Adipocyte (in vitro differentiated cells): Measurements from ENCODE around the gene TEX13A.

Source experiments
- DNase-seq: peaks from one replicate; pipeline ENCODE4 v3.0.0-alpha.2; 2015; ENCODE audit warnings: low read depth
- H3K27me3 ChIP-seq: replicated peaks from 2 replicates; pipeline ENCODE4 v1.7.0; 2013; ENCODE audit warnings: mild to moderate bottlenecking, low read length, moderate library complexity; ENCODE audit not compliant: control insufficient read depth, insufficient read depth
- H3K36me3 ChIP-seq: 2 replicates; pipeline ENCODE4 v1.7.0; 2013; ENCODE audit warnings: low read length, mild to moderate bottlenecking, moderate library complexity; ENCODE audit not compliant: control insufficient read depth, insufficient read depth, severe bottlenecking
- H3K4me1 ChIP-seq: 2 replicates; pipeline ENCODE4 v1.7.0; 2013; ENCODE audit warnings: mild to moderate bottlenecking, low read length, moderate library complexity; ENCODE audit not compliant: control insufficient read depth, insufficient read depth
- H3K4me3 ChIP-seq: 2 replicates; pipeline ENCODE4 v1.7.0; 2013; ENCODE audit warnings: mild to moderate bottlenecking, low read length, moderate library complexity
- H3K9ac ChIP-seq: 2 replicates; pipeline ENCODE4 v1.7.0; 2013; ENCODE audit warnings: mild to moderate bottlenecking, low read length, moderate library complexity
- H3K9me3 ChIP-seq: 2 replicates; pipeline ENCODE4 v1.7.0; 2013; ENCODE audit warnings: mild to moderate bottlenecking, low read length, moderate library complexity; ENCODE audit not compliant: control insufficient read depth

Gene TEX13A

GRCh38 chrX:105228602-105229001, 8.1 kb upstream of the TEX13A start:
- H3K4me1 ChIP-seq = no peaks in the 10 kb centered on the region
- H3K9ac ChIP-seq = no peak overlapping the region
- no peaks in the 10 kb centered on the region for H3K9me3 ChIP-seq
- H3K27me3 ChIP-seq = peaks cover 13% of the 10 kb centered on the region
- H3K4me3 ChIP-seq = no peak overlapping the region
- no peaks in the 10 kb centered on the region for H3K36me3 ChIP-seq
- peak; percentile 25 for DNase-seq

DNA sequence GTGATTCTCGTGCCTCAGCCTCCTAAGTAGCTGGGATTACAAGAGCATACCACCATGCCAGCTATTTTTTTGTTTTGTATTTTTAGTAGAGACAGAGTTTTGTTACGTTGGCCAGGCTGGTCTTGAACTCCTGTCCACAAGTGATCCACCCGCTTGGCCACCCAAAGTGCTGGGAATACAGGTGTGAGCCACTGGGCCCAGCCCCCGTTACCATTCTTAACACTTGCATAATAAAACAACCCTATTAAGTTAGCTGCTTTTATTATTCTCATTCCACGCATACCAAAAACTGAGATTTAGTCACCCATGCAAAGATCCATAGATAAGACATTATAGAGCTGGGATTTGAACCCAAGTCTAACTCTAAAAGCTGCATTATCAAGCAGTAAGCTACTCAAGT, 6.0 kb upstream of the TEX13A start:
- H3K9me3 ChIP-seq = no peaks in the 10 kb centered on the region
- no peaks in the 10 kb centered on the region for H3K36me3 ChIP-seq
- no peak overlapping the region for H3K9ac ChIP-seq
- no peak for DNase-seq
- H3K4me1 ChIP-seq = no peaks in the 10 kb centered on the region
- no peak overlapping the region for H3K4me3 ChIP-seq
- H3K27me3 ChIP-seq = peaks cover 15% of the 10 kb centered on the region

- peaks cover 3% of the 10 kb centered on the region for H3K9me3 ChIP-seq
- peaks cover 15% of the 10 kb centered on the region for H3K27me3 ChIP-seq
- H3K9ac ChIP-seq = no peak overlapping the region
- H3K4me1 ChIP-seq = no peaks in the 10 kb centered on the region
- H3K36me3 ChIP-seq = no peaks in the 10 kb centered on the region
- DNase-seq = no peak
- H3K4me3 ChIP-seq = no peak overlapping the region
These were observed 880 bp upstream of the TEX13A start for GRCh38 chrX:105221374-105221773.

- Histone ChIP-seq H3K9me3 (peaks cover 3% of the 10 kb centered on the region), H3K36me3 (no peaks in the 10 kb centered on the region), H3K9ac (no peak overlapping the region), H3K27me3 (peaks cover 15% of the 10 kb centered on the region), H3K4me3 (no peak overlapping the region), H3K4me1 (no peaks in the 10 kb centered on the region)
- DNase-seq = no peak
These were observed 766 bp downstream of the TEX13A start for GRCh38 chrX:105219454-105220401.

- H3K36me3 ChIP-seq = no peaks in the 10 kb centered on the region
These were observed 9.4 kb downstream of the TEX13A start for GRCh38 chrX:105211066-105211575.

DNA sequence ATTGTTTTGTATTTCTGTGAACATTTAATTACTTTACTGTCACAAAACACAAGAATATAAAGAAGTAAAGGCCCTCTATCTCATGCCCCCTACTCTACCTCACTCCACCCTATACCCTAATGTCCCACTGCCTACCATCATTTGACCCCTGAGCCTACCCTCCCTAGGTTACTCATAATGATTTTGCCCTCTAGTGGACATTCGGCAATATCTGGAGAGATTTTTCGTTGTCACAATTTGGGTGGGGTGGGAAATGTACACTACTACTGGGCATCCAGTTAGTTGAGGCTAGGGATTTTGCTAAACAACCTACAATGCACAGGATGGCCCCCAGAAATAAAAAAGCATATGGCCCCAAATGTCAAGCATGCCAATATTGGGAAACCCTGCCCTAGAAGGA, 10.2 kb downstream of the TEX13A start:
- Histone ChIP-seq H3K9ac (no peak overlapping the region), H3K4me3 (no peak overlapping the region), H3K4me1 (no peaks in the 10 kb centered on the region), H3K27me3 (peaks cover 32% of the 10 kb centered on the region), H3K9me3 (peaks cover 4% of the 10 kb centered on the region), H3K36me3 (no peaks in the 10 kb centered on the region)
- no peak for DNase-seq

More at GRCh38 chrX:105211066-105211575, 9.4 kb downstream of the TEX13A start:
- H3K9me3 ChIP-seq = peaks cover 4% of the 10 kb centered on the region
- no peak overlapping the region for H3K4me3 ChIP-seq
- peaks cover 30% of the 10 kb centered on the region for H3K27me3 ChIP-seq
- no peaks in the 10 kb centered on the region for H3K4me1 ChIP-seq
- H3K9ac ChIP-seq = no peak overlapping the region
- DNase-seq = peak; percentile 3

DNA sequence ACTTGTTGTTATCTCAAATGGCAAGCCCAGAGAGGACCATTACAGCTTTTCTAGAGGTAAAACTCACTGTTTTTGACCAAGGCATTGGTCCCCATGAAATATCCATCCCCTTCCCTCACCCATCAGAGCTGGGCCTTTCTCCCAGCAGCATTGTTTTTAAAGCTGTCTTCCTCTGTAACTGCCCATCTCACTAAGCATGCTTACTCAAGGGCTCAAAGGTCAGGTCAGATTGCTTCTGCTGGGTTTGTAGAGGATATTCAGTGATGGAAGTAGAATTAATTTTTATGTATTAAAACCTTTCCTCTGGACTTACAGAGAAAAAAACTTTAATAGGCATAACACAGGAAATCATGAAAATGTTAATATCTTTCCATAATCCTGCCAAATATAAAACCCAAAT, 11.1 kb downstream of the TEX13A start:
- DNase-seq = no peak
- H3K36me3 ChIP-seq = no peaks in the 10 kb centered on the region
- no peak overlapping the region for H3K9ac ChIP-seq
- peaks cover 32% of the 10 kb centered on the region for H3K27me3 ChIP-seq
- H3K9me3 ChIP-seq = peaks cover 4% of the 10 kb centered on the region
- H3K4me3 ChIP-seq = no peak overlapping the region
- H3K4me1 ChIP-seq = no peaks in the 10 kb centered on the region

DNA sequence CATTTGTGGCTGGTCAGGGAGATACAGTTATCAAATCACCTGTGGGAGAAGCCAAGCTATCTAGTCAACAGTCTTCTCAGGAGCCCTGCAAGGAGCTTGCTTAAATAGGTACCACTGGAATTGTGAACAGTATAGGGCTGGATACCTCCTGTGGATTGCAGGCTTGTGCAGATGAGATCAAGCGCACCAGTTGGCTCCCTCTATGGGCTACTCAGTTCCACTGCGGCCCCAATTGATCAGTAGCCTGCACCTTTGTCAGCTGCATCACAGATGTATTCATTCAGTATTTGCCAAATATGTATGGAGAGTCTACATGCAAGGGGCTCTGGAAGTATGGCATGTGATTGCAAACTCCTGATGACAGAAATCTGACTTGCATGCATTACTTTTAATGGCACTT, 28.6 kb downstream of the TEX13A start:
- Histone ChIP-seq H3K27me3 (peaks cover 15% of the 10 kb centered on the region), H3K9ac (no peak overlapping the region), H3K36me3 (no peaks in the 10 kb centered on the region), H3K4me3 (no peak overlapping the region), H3K9me3 (no peaks in the 10 kb centered on the region), H3K4me1 (no peaks in the 10 kb centered on the region)
- DNase-seq = peak; percentile 36

GRCh38 chrX:105190252-105190853, 30.1 kb downstream of the TEX13A start:
- Histone ChIP-seq H3K27me3 (peaks cover 11% of the 10 kb centered on the region), H3K9ac (no peak overlapping the region), H3K36me3 (no peaks in the 10 kb centered on the region), H3K4me1 (no peaks in the 10 kb centered on the region), H3K9me3 (no peaks in the 10 kb centered on the region), H3K4me3 (no peak overlapping the region)
- DNase-seq = peak; percentile 64

- H3K9ac ChIP-seq = no peak overlapping the region
- no peaks in the 10 kb centered on the region for H3K36me3 ChIP-seq
- H3K4me3 ChIP-seq = no peak overlapping the region
- H3K27me3 ChIP-seq = peaks cover 4% of the 10 kb centered on the region
- no peaks in the 10 kb centered on the region for H3K9me3 ChIP-seq
- H3K4me1 ChIP-seq = no peaks in the 10 kb centered on the region
- no peak for DNase-seq
These were observed 31.4 kb downstream of the TEX13A start for GRCh38 chrX:105189093-105189492.

GRCh38 chrX:105179644-105180043, 40.9 kb downstream of the TEX13A start:
- Histone ChIP-seq H3K36me3 (no peaks in the 10 kb centered on the region), H3K27me3 (no peaks in the 10 kb centered on the region), H3K9me3 (peaks cover 31% of the 10 kb centered on the region), H3K4me3 (no peak overlapping the region), H3K9ac (no peak overlapping the region), H3K4me1 (no peaks in the 10 kb centered on the region)
- no peak for DNase-seq
